VCaP (cell line): ENCODE measurements around the gene CLEC4A.
A peak's percentile ranks its signal among the peaks of the same experiment; 100 is the strongest.
"Not testable (repeated sequence)": the region's sequence is repeated elsewhere in the genome, so short reads cannot be mapped to it uniquely, and the experiment has no call there.

Experiments
- H3K27ac ChIP-seq: fragments of 450-650 bp; 2 replicates; pipeline ENCODE4 v1.5.1; 2017
- CTCF ChIP-seq: fragments of 450-650 bp; conservative IDR thresholded peaks from 2 replicates; pipeline ENCODE4 v1.5.1; 2017; ENCODE audit warnings: mild to moderate bottlenecking, moderate library complexity

The CLEC4A gene

GRCh38 chr12:8179989-8180585, 56.7 kb downstream of the CLEC4A start:
- peak overlapping the region; percentile 56; the same call in 1 of the 2 replicates for H3K27ac ChIP-seq

GRCh38 chr12:8181271-8181670, 57.9 kb downstream of the CLEC4A start:
- H3K27ac ChIP-seq = not testable (repeated sequence)

More at GRCh38 chr12:8179989-8180585, 56.7 kb downstream of the CLEC4A start:
- TF ChIP-seq CTCF = peak; percentile 77

- not testable (repeated sequence) for H3K27ac ChIP-seq
Measured at GRCh38 chr12:8182923-8183322, 59.5 kb downstream of the CLEC4A start.

- not testable (repeated sequence) for H3K27ac ChIP-seq
Measured at GRCh38 chr12:8183346-8183745, 59.9 kb downstream of the CLEC4A start.

GRCh38 chr12:8184206-8184605, 60.8 kb downstream of the CLEC4A start:
- not testable (repeated sequence) for H3K27ac ChIP-seq

- H3K27ac ChIP-seq = not testable (repeated sequence)
Measured at GRCh38 chr12:8188088-8188487, 64.7 kb downstream of the CLEC4A start.
